Measurements from ENCODE around the gene LSM4.
A peak's percentile ranks its signal among the peaks of the same experiment; 100 is the strongest.
"Not testable (repeated sequence)": the region's sequence is repeated elsewhere in the genome, so short reads cannot be mapped to it uniquely, and the experiment has no call there.

The LSM4 gene

DNA sequence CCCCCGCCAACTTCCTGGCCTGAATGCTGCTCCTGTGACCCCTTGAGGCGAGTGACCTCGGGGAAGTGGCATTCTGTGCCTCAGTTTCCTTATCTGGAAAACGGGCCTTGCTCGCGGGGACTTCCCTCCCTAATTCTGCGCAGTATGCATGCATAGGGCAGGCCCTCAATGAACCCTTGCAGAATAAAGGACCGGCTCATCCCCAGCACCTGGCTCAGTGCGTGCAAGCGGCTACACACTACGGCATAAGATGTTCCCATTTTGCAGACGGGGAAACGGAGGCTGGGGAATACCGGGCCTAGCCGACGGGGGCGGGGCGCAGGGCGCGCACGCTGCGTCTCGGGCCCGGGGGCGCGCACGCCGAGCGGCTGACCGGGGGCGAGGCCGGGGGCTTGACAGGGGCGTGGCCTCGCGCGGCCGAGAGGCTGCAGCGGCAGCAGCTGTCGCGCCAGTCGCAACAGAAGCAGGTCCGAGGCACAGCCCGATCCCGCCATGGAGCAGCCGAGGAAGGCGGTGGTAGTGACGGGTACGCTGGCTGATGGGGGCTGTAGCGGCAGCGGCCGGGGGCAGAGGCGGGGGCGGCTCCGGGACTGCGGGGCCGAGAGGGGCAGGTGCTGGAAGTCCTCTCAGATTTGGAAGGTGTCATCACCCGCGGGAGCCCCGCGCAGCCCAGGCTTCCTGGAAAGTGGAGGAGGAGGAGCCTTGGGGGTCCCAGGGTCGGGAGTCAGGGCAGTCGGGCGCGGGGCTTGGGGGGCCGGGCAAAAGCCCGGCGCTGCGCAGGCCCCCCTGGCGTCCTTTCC, 17.5 kb upstream of the LSM4 start, which contains the start of gene PGPEP1:
PGPEP1 (plus strand) TSS at position 409 of the 800 bp plus-strand sequence; CDS start at position 493, 84 bp downstream.
- peak; percentile 45 for DNase-seq

GRCh38 chr19:18339723-18340122, 16.8 kb upstream of the LSM4 start:
- no peak for DNase-seq

DNA sequence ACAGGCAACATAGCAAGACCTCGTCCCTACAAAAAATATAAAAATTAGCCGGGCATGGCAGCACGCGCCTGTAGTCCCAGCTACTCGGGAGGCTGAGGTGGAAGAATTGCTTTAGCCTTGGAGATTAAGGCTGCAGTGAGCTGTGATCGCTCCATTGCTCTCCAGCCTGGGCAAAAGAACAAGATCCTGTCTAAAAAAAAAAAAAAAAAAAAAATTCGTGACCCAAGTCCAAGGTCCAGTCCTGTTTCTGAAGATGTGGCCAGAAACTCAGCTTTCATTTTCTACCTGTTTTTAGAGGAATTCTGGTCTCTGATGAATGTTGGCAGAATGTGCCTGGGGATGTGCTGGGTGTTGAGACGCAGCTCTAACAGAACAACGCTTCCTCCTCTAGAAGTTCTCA, 15.7 kb upstream of the LSM4 start:
- no peak for DNase-seq

DNA sequence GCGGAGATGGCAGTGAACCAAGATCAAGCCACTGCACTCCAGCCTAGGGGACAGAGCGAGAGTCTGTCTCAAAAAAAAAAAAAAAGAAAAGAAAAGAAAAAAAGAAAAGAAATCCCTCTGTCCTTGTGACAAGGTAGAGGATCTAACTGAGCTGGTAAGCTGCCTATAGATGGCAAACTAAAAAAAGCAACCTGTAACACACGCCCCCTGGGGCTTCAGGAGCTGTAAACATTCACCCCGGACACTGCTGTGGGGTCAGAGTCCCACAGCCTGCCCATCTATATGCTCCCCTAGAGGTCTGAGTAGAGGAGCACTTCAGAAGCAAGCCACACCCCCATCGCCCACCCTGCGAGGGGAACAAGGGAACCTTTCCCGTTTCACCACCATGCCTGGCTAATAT, 13.2 kb upstream of the LSM4 start:
- no peak for DNase-seq

- no peak for DNase-seq
Observed at GRCh38 chr19:18333680-18334079, 10.8 kb upstream of the LSM4 start.

GRCh38 chr19:18332917-18333530, 10.1 kb upstream of the LSM4 start:
- no peak for DNase-seq

GRCh38 chr19:18330868-18331267, 8.0 kb upstream of the LSM4 start:
- DNase-seq, result no peak

DNA sequence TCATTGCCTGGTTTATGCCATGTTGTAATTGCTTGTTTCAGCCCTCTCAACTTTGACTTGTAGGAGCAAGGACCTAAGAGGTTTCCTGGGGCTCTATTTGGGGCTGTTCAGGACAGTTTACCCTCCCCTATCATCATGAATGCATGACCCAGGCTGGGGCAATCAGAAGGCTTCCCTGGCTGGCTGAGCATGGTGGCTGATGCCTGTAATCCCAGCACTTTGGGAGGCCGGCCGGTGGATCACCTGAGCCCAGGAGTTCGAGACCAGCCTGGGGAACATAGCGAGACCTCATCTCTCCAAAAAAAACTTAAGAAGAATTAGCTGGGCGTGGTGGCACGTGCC, 6.1 kb upstream of the LSM4 start:
- no peak for DNase-seq

- peak; percentile 80 for DNase-seq
Observed at GRCh38 chr19:18328340-18329034, 5.6 kb upstream of the LSM4 start.

DNA sequence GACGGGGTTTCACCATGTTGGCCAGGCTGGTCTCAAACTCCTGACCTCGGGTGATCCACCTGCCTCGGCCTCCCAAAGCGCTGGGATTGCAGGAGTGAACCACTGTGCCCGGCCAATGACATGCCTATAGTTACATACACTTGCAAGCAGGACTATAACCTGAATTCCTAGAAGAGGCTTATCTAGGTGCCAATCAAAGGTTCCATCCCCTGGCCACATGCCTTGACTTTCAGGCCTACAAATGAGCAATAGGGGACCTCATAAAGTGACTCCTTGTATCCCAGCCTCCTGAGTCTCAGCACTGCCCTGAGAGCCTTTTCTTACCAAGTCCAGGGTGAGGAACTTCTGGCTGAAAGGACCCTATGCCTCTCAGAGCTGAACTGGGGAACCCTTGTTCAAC, 3.9 kb upstream of the LSM4 start:
- no peak for DNase-seq

GRCh38 chr19:18324373-18324731, 1.5 kb upstream of the LSM4 start:
- not testable (repeated sequence) for DNase-seq

DNA sequence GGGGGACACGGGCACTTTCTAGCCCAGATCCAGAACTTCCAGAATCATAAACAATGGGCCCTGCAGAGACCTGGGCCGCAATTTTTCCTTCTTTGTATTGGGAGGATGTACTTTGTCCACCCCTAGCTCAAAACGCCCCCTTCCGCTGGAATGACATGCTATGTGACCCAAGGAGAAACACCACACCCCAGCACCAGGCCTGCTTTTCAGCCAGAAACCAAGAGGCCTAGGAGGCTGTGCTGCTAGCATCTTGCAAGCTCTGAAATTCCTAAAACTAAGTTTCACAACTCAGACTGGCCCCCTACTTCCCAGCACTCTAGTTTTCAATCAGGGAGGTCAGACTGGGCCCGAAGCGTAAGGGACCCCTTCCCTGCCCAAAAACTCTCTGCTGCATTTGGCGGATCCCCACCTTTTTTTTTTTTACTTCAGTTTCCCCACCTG, 538 bp downstream of the LSM4 start:
- DNase-seq, result no peak

DNA sequence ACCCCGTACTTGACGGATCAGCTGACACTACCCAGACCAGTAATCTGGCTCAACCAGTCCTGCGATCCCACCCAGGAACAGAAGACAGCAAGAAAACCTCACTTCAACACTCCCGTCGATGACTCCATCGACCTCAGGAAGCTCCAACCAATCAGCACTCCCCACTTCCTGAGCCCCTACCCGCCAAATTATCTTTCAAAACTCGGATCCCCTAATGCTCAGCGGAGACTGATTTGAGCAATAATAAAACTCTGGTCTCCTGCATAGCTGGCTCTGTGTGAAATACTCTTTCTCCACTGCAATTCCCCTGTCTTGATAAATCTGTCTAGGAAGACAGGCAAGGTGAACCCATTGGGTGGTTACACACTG, 1.2 kb downstream of the LSM4 start:
- DNase-seq, result no peak

GRCh38 chr19:18320865-18321733, 1.8 kb downstream of the LSM4 start:
- DNase-seq, result no peak

- no peak for DNase-seq
Observed at GRCh38 chr19:18319591-18320135, 3.2 kb downstream of the LSM4 start.

DNA sequence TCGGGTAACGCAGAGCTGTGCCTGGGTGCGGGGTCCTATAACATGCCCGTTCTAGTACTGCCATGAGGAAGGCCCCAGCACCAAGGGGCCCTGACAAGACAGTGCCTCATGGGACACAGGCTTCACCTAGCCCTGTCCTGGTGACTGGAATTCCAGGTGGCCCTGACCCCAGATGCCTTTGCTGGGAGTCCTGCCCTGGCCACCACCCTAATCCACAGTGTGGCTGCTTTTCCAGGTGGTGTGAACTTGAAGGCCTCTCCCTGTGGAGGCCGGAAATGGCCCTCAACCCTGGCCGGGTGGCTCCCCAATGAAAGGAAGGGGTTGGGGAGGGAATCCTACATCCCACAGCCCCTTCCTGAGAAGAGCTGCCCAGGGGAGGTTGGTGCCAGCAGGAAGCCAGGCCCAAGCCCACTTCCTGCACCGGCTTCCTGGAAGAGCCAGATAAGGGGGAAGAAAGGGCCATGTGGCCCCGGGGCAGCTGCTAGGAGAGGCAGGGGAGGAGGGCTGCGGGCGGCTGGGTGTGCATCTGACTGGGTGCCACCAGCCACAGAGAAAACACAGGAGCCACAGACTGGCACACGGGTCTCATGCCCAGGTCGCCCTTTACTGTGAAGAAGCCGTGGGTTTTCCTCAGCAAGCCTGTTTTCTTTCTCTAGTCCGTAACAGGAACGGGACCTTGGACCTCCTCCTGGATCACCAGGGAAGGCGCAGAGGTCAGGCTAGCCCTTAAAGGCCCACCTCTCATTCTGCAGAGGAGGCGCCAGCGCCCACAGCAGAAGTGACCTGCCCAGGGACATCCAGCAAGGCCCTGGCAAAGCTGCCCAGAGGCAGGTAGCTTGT, 4.7 kb downstream of the LSM4 start:
- no peak for DNase-seq

DNA sequence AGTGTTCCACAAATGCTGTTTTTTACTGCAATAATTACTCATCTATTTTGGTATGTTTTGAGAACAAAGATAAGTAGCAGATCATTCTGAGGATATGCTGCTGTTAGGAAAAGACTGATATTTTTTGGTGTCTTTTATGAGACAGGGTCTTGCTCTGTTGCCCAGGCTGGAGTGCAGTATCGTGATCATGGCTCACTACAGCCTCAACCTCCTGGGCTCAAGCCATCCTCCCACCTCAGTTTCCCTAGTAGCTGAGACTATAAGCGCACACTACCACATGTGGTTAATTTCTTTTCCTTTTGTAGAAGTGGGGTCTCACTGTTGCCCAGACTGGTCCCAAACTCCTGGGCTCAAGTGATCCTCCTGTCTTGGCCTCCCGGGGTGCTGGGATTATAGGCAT, 9.5 kb downstream of the LSM4 start:
- DNase-seq, result no peak

DNA sequence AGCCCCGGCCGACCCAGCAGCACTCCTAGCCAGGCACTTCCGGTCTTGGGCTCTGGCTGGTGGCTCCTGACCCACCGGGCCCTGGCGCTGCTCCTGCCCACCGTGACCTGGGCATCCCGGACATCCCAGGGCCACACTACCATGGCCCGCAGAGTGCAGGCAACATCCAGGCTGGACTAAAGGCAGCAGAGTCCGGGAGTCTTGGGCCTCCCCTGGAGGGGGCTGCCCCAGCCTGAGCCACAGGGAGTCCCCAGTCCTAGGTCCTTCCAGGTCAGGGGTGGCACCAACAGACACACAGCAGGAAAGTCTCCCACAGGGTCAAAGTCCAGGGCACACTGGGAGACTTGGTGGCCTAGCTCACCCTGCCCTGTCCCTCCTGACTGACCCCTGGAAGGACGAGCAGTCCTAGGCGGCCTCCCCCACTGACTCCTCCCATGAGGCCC, 10.8 kb downstream of the LSM4 start:
- DNase-seq, result no peak

DNA sequence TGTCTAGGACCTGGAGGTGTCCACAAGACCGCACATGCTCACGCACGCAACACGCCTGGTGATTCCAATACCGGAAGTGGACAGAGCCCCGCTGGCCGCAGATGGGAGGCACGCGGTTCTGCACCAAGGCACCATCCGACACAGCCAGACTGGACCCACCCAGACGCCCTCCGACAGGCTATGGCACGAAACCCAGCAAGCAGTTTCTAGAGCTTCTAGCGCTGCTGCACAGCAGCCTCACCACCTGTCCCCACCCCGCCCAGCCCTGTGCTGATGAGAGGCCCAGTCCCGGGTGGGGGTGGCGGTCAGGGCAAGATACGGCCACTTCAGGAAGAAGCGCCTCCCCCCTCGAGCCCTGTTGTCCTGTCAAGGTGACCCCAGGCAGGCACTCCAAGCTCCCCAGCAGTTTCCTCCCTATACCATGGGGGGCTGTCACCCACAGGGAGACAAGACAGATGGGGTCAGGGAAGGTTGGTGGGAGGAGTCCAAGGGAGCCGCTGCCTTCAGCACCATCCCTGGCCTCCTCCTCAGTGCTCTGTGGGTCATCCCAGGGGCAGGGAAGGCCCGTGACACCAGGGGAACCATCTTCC, 11.3 kb downstream of the LSM4 start:
- no peak for DNase-seq

DNA sequence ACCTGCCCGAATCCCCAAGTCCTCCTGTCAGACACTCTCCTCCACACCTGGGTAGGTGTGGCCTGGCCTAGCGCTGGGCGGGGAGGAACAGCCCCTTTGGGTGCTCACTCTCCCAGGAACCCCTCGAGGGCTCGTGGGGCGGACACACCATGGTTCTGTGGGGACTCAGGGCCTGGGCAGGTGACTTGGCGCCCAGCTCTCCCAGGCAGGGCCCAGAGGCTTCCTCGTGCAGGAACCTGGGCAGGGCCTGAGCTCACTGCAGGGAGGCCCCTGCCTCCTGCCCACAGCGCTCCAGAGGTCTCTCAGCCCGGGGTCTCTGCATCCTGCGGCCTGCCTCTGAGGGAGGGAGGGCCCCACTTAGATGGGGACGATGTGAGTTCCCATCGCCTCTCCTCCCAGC, 11.9 kb downstream of the LSM4 start:
- no peak for DNase-seq
